ENCODE data around the gene KCNQ1.

The KCNQ1 gene

GRCh38 chr11:2747248-2748027 lies 302.6 kb downstream of the KCNQ1 start:
- DNase-seq (ENCODE audit: low read depth): peak; percentile 89

DNA sequence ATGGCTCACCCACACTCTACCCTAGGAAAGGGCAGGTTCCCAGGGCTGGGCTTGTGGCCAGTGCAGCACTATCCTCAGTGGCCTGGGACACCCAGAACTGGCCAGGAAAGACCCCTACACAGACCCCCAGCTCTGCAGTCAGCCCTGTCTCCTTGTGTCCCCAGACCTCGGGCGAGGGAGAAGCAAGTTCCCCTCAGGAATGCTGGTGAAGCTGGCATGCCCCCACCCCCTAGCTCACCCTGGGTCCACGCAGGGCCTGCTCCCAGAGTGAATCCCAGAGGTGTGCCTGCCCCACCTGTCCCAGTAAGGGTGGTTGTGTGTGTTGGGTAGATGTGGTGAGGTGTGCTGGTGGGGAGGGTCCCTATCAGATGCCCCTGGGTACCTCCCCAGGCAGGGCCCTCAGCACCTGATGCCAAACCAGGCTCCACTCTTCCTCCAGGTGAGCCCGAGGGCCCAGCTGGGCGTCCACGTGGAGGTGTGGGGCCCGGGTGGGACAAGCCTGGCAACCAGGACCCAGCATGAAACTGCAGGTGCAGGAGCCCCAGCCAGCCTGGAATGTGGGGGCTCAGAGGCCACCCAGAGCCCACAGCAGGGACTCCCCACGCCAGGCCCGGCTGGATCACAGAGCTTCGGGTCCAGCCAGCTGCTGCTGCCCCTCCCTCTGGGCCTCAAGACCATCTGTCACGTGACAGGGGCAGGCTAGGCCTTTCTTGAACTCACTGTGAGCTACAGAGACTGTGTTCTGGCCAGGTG lies 303.4 kb downstream of the KCNQ1 start:
- no peak for DNase-seq (ENCODE audit: low read depth)

DNA sequence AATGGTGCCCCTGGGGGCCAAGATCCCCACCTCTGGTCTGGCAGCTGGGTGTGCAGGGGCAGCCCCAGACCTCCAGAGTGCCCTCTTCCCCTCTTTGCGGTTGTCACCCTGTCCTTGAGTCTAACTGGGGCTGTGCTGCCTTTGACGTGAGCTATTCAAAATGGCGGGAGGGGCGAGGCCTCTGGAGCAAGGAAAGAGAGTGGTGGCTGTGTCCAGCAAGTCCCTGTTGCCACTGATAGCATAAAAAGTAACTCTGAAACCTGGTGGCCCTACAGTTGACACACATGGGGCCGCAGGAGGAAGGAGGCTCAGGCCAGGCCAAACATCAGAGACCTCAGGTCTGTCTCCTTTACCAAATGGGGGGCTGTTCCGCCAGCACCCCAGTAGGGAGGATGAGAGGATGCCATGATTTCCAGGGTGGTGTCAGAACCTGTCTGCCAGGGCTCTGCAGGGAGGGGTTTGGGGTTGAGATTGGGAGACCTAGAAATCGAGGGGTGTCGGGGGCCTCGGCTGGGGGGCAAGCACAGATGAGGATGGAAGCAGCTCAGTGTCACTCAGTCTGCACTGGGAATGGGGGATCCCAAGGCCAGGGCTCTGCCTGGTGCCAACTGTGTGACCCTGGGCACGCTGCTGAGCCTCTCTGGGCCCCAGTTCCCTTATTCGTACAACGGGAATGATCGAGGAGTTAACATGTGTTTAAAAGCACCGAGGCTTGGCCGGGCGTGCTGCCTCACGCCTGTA lies 304.2 kb downstream of the KCNQ1 start:
- no peak for DNase-seq (ENCODE audit: low read depth)

DNA sequence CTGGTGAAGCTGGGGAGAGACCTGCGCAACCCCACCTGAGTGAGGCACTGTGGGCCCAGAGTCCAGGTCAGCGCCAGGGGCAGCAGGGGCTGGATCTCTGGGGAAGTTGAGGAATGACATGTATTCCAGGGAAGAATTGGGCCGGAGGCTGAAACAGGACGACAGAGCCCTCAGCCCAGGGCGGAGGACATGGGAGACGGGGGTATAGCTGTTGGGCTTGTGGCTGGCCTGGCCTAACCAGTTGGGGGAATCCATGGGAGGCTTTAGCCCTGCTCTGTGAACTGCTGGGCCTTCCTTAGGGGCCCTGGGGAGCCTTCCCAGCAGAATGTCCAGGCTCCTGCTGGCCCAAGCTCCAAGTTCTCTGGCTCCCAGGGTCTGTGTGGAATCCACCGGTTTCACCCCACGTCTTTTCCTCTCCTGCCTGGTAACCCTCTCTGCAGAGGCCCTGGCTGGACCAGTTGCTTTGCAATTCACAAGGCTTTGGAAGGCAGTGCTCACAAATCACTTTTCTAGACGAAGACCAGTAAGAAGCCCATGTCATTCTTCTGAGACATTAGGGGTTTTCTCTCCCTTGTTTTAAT lies 305.4 kb downstream of the KCNQ1 start:
- peak; percentile 22 for DNase-seq (ENCODE audit: low read depth)

- no peak for DNase-seq (ENCODE audit: low read depth)
These were observed 306.1 kb downstream of the KCNQ1 start for GRCh38 chr11:2750682-2751522.

DNA sequence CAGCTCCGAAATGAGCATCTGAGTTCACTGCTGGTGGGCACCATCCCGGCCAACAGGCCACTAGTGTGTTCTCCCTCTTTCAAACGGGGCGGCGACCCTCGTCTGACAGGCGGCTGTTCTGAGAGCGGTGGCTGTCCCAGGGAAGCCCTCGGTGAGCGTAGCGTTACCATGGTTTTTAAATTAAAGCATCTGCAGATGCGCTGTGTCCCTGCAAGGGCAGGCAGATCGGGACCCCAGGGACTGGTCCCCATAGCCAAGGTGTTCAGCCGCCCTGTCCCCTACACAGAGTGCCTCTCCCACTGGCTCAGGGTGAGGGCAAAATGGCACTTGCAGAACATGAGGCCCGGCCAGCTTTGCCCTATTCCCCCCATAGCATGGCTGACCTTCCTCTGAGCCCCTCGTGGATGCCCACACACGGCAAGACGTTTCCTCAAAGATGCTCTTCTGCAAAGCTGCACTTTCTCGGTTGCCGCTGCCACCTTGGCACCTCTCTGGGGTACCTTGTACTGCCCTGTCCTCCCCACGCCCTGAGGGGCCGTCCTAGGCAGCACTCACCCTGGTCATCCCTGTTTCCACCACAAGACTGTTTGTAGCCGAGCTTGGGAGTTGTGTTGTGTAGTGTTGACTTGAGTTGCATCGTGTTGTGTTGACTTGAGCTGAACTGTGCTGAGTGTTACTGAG lies 306.9 kb downstream of the KCNQ1 start:
- no peak for DNase-seq (ENCODE audit: low read depth)

DNA sequence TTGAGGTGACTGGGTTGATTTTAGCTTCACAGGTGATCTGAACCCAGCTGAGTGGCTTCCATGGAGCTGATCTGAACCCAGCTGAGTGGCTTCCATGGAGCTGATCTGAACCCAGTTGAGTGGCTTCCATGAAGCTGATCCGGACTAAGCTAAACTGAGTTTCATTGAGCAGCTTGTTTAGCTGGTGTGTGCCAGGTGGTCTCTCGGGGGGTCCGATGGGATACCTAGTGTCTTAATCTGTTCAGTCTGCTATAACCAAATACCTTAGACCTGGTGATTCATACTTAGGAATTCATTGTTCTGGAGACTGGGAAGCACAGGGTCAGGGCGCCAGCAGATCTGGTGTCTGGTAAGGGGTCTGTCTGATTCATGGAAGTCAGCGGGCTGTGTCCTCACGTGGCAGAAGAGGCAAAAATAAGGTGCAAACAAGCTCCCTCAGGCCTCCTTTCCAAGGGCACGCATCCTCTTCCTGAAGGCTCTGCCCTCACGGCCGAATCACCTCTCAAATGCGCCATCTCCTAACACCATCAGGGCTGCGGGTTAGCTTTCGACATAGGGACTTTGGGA lies 307.5 kb downstream of the KCNQ1 start:
- DNase-seq (ENCODE audit: low read depth): peak; percentile 76

- DNase-seq (ENCODE audit: low read depth): peak; percentile 64
These were observed 308.1 kb downstream of the KCNQ1 start for GRCh38 chr11:2752923-2753322.

DNA sequence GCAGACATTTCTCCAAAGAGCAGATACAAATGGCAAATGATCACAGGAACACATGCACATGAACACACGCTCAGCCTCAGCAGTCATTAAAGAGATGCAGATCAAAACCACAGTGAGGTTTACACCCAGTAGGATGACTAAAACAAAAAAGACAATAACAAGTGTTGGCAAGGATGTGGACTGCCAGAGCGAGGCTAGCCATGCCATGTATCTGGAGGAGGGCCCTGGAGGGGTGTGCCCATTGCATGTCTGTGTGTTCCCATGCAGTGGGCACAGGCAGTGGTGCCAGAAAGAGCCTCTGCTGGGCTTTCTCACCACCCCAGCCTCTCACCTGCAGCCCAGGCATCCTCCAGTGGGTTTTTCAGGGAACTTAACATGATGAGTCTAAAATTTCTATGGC lies 309.2 kb downstream of the KCNQ1 start:
- no peak for DNase-seq (ENCODE audit: low read depth)

- DNase-seq (ENCODE audit: low read depth): no peak
These were observed 310.3 kb downstream of the KCNQ1 start for GRCh38 chr11:2755071-2755470.

DNA sequence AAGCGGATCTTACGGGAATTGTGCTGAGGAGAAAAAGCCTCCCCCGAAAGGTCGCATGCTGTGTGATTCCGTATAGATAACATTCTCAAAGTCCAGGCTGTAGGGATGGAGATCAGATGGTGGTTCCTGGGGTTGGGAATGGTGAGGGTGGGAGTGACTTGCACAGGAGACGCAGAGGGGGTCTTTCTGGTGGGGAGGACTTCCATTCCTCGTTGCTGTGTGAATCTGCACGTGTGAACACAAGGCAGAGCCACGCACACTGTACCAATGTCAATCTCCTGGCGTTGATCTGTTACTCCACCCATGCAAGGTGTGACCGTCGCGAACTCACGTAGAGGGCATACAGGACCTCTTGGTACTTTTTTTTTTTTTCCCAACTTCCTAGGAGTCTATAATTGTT lies 313.9 kb downstream of the KCNQ1 start:
- DNase-seq (ENCODE audit: low read depth): no peak

DNA sequence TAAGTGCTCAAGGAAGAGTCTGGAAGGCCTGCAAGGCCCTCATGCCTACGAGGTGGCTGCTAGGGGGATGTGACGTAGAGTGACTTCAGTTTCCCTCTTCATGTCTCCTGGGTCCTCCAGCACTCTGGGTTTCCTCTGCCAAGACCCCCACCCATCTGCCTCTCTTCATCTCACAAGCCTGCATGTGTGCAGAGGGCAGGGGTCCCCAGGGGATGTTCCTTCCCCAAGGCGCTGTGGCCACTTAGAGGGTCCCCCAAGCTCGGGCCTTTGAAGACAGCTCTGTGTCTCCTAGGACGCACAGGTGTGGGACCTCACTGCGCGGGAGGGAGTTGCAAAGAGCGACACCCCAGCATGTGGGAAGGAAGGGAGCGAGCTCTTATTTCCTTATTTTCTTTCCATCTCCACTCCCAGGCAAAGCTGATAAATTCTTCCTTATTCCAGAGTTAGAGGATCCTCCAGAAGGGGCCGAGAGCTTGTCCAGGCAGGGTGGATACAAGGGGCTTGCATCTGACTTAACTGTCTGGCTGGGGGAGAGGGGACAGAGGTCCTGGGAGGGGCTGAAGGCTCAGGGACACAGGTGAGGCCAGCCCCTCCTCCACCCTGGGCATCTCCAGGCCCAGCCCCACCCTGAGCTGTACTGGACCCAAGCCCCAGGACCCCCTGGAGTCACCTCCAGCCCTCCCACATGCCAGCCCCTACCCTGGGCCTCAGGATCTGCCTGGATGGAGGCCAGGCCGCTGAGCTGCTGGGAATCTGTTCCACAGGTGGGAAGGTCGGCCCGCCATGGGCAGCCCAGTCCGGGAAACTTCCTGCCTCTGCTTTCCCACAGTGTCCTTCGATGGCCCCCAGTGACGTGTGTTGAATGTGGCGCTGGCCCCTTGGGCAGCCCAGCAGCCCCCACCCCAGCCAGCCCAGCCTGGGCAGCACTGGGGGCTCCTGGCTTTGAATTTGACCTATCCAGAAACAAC lies 314.7 kb downstream of the KCNQ1 start:
- DNase-seq (ENCODE audit: low read depth): no peak

DNA sequence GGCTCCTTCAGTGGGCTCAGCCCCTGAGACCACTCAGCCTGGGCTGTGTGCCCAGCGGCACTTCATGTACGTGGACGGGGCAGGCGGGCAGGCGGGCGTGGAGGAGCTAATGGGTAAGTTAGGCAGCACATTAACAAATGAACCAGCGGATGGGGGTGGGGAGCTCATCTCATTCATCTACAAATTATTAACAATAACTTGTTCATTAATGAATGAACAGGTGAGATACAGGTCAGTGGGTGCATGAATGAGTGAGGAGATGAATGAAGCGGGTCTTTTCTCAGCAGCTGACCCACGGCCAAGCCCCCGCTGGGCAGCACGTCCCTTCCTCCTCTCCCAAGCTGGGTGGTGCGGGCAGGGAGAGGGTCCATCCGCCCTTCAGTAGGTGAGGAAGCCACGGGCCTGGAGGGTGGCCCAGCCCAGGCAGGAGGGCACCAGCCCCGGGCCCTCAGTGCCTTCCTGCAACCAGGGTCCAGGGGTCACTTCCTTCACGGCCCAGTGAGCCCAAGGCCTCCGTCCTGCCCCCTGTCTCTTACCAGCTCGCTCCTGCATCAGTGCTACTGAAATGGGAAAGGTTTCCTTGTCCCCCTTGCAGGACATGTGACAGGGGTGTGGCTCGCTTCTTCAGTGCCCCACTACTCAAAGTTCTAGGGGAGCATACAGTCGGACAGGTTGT lies 315.5 kb downstream of the KCNQ1 start:
- DNase-seq (ENCODE audit: low read depth): no peak

DNA sequence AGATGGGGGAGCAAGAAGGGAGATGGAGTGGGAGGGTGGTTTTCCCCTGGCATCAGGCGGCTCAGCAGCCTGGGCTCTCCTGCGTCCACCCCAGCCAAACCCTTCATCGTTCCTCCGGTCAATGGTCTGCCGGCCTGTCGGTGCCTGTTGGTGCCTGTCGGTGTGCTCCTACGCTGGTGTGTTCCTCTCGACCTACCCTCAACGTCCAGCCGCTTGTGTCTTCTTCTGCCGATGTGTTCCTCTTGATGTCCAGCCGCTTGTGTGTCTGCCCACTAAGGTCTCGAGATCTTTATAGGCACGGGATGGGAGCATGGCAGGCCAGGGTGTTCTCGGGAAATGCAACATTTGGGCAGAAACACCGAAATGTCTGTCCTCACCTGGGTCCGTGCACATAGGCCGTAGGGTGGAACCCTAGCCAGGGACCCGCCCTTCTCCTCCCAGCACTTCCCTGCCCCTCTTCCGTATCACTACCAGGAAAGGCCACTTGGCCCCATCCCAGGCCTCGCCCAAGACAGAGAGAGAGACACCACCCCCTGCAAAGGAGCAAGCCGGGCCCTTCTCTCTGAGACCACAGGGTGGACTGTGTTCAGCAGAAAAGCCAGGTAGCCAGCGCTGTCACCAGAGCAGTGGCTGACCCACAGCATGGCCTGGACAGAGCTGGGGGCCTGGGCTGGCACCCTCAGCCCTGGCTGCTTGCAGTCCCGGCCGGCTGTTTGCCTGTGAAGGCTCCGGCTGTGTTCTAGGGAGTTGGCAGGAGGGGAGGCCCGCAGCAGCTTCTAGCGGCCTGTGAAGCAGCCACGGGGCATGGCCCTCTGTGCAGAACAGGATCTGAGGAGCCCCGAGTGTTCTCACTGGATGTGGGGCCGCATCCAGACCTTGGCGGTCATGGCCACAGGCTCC lies 316.6 kb downstream of the KCNQ1 start:
- no peak for DNase-seq (ENCODE audit: low read depth)

GRCh38 chr11:2762031-2762380 lies 317.2 kb downstream of the KCNQ1 start:
- DNase-seq (ENCODE audit: low read depth): no peak

DNA sequence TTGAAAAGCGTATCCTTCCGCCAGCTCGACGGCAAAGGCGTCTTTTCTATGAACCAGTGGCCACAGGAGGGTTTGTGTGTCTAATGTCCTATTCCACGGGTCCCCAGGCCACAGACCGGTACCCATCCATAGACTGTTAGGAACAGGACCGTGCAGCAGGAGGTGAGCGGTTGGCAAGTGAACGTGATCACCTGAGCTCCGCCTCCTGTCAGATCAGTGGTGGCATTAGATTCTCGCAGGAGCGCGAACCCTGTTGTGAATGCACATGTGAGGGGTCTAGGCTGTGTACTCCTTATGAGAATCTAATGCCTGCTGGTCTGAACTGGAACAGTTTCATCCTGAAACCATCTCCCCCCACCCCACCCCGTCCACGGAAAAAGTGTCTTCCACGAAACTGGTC lies 317.6 kb downstream of the KCNQ1 start:
- no peak for DNase-seq (ENCODE audit: low read depth)

DNA sequence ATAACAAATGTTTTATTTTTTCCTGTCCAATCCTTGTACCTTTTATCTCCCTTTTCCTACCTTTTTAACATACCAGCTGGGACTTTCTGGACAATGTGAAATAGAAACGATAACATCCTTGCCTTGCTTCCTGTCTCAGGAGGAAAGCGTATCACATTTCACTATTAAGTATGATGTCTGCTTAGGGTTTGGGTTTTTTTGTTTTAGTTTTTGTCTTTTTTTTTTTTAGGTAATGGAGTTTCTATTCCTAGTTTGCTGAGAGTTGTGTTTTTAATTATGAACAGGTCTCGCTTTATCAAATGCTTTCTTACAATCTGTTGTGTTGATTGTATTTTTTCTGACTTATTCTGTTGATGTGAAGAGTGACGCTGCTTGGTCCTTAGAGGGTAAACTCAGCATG lies 319.2 kb downstream of the KCNQ1 start:
- no peak for DNase-seq (ENCODE audit: low read depth)

DNA sequence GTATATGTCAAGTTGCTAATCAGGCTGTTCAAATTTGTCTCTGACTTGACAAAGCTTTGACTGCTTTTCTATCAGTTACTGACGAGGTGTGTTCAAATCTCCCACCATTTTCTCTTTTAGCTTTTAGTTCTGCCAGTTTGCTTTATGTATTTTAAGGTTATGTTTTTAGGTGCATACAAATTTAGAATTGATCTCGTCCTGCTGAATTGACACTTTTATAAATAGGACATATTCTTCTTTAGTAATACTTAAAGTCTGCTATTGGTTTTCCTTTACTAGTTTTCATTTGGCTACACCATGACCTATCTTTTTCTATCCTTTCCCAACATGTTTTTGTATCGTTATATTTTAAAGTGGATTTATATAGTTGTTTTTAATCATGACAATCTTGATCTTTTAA lies 320.7 kb downstream of the KCNQ1 start:
- no peak for DNase-seq (ENCODE audit: low read depth)
